H9 (cell line): ENCODE measurements around the gene SSRP1. TPM values are rescaled to one million over a fixed set of nuclear protein-coding genes. Genes with fewer than 3 reads are reported as not detected.

ENCODE experiments used
- DNase-seq: peaks from one replicate; pipeline ENCODE4 v3.0.0-alpha.2; 2017
- H2AFZ ChIP-seq: one replicate; pipeline ENCODE4 v1.6.1; 2013; ENCODE audit warnings: mild to moderate bottlenecking, low read length, control low read depth, moderate library complexity
- H2AK5ac ChIP-seq: 2 replicates; pipeline ENCODE4 v1.6.1; 2013; ENCODE audit warnings: low read length, control low read depth, mixed read lengths; ENCODE audit not compliant: insufficient read length
- H2BK120ac ChIP-seq: one replicate; pipeline ENCODE4 v1.6.1; 2013; ENCODE audit warnings: low read depth, mild to moderate bottlenecking, low read length, control low read depth, inconsistent platforms; ENCODE audit not compliant: poor library complexity, severe bottlenecking
- H2BK12ac ChIP-seq: 2 replicates; pipeline ENCODE4 v1.6.1; 2013; ENCODE audit warnings: low read length, control low read depth, mixed read lengths, low read depth; ENCODE audit not compliant: insufficient read length
- H2BK15ac ChIP-seq: 2 replicates; pipeline ENCODE4 v1.6.1; 2013; ENCODE audit warnings: low read depth, low read length, control low read depth
- H2BK20ac ChIP-seq: one replicate; pipeline ENCODE4 v1.6.1; 2013; ENCODE audit warnings: low read depth, mild to moderate bottlenecking, low read length, control low read depth, inconsistent platforms; ENCODE audit not compliant: poor library complexity, severe bottlenecking
- H2BK5ac ChIP-seq: 2 replicates; pipeline ENCODE4 v1.6.1; 2013; ENCODE audit warnings: low read length, control low read depth, mixed read lengths; ENCODE audit not compliant: insufficient read length
- H3K14ac ChIP-seq: 2 replicates; pipeline ENCODE4 v1.6.1; 2013; ENCODE audit warnings: low read length, control low read depth; ENCODE audit not compliant: insufficient read depth
- H3K18ac ChIP-seq: 2 replicates; pipeline ENCODE4 v1.6.1; 2013; ENCODE audit warnings: low read depth, mild to moderate bottlenecking, mixed read lengths, low read length, control low read depth; ENCODE audit not compliant: insufficient read length
- H3K23ac ChIP-seq: 2 replicates; pipeline ENCODE4 v1.6.1; 2013; ENCODE audit warnings: low read length, control low read depth, mixed read lengths, low read depth; ENCODE audit not compliant: insufficient read length
- H3K23me2 ChIP-seq: 2 replicates; pipeline ENCODE4 v1.6.1; 2013; ENCODE audit warnings: low read depth, mild to moderate bottlenecking, mixed read lengths, low read length, control low read depth; ENCODE audit not compliant: insufficient read length, poor library complexity, severe bottlenecking
- H3K27ac ChIP-seq: 2 replicates; pipeline ENCODE4 v1.5.1; 2013; ENCODE audit warnings: low read length, control low read depth, mixed read lengths, low read depth; ENCODE audit not compliant: insufficient read length
- H3K27me3 ChIP-seq: 2 replicates; pipeline ENCODE4 v1.6.1; 2013; ENCODE audit warnings: low read length, control low read depth, inconsistent platforms; ENCODE audit not compliant: insufficient read depth
- H3K4ac ChIP-seq: 2 replicates; pipeline ENCODE4 v1.6.1; 2013; ENCODE audit warnings: low read depth, mild to moderate bottlenecking, control low read depth, inconsistent platforms, low read length, moderate library complexity
- H3K4me1 ChIP-seq: 2 replicates; pipeline ENCODE4 v1.6.1; 2013; ENCODE audit warnings: low read length, control low read depth, inconsistent platforms; ENCODE audit not compliant: insufficient read depth
- H3K4me2 ChIP-seq: 2 replicates; pipeline ENCODE4 v1.6.1; 2013; ENCODE audit warnings: low read length, control low read depth, mixed read lengths; ENCODE audit not compliant: insufficient read length, insufficient read depth
- H3K56ac ChIP-seq: 2 replicates; pipeline ENCODE4 v1.6.1; 2013; ENCODE audit warnings: low read depth, mild to moderate bottlenecking, mixed read lengths, low read length, control low read depth; ENCODE audit not compliant: insufficient read length
- H3K79me1 ChIP-seq: 2 replicates; pipeline ENCODE4 v1.6.1; 2013; ENCODE audit warnings: low read depth, mild to moderate bottlenecking, moderate library complexity, low read length, control low read depth, inconsistent platforms; ENCODE audit not compliant: insufficient read depth, poor library complexity, severe bottlenecking
- H3K79me2 ChIP-seq: 2 replicates; pipeline ENCODE4 v1.6.1; 2013; ENCODE audit warnings: low read length, control low read depth, inconsistent platforms; ENCODE audit not compliant: insufficient read depth
- H3K9ac ChIP-seq: 2 replicates; pipeline ENCODE4 v1.6.1; 2013; ENCODE audit warnings: low read length, control low read depth, mixed read lengths; ENCODE audit not compliant: insufficient read length; ENCODE audit errors: extremely low read depth
- H3K9me3 ChIP-seq: one replicate; pipeline ENCODE4 v1.6.1; 2013; ENCODE audit warnings: low read depth, low read length, inconsistent platforms; ENCODE audit not compliant: control insufficient read depth
- H3T11ph ChIP-seq: one replicate; pipeline ENCODE4 v1.6.1; 2013; ENCODE audit warnings: mild to moderate bottlenecking, low read length, control low read depth, inconsistent platforms
- H4K20me1 ChIP-seq: one replicate; pipeline ENCODE4 v1.6.1; 2013; ENCODE audit not compliant: control insufficient read depth, insufficient read length, insufficient read depth
- H4K5ac ChIP-seq: 2 replicates; pipeline ENCODE4 v1.6.1; 2013; ENCODE audit warnings: low read depth, mild to moderate bottlenecking, mixed read lengths, low read length, control low read depth; ENCODE audit not compliant: insufficient read length
- H4K8ac ChIP-seq: replicated peaks from 2 replicates; pipeline ENCODE4 v1.6.1; 2013; ENCODE audit warnings: low read length, control low read depth, mixed read lengths, low read depth; ENCODE audit not compliant: insufficient read length
- H4K91ac ChIP-seq: 2 replicates; pipeline ENCODE4 v1.6.1; 2013; ENCODE audit warnings: low read depth, mild to moderate bottlenecking, moderate library complexity, mixed read lengths, low read length, control low read depth; ENCODE audit not compliant: insufficient read length
- H3K27ac Mint-ChIP-seq, 3 experiments: 2 replicates in 2 of 3; 3 replicates in 1 of 3; pipeline ENCODE4 v1.8.0; 2020 to 2021; ENCODE audit warnings: mixed read lengths in 3 of 3, mild to moderate bottlenecking in 1 of 3, moderate library complexity in 1 of 3
- H3K27me3 Mint-ChIP-seq: 2 replicates; pipeline ENCODE4 v1.8.0; 2021; ENCODE audit warnings: low read depth, mild to moderate bottlenecking, moderate library complexity, mixed read lengths
- H3K36me3 Mint-ChIP-seq, 3 experiments: 2 replicates in 2 of 3; 3 replicates in 1 of 3; pipeline ENCODE4 v1.8.0; 2020 to 2021; ENCODE audit warnings: low read depth in 3 of 3, mixed read lengths in 3 of 3; ENCODE audit not compliant: insufficient read depth in 1 of 3
- H3K4me1 Mint-ChIP-seq, 2 experiments: 2 replicates each; pipeline ENCODE4 v1.8.0; 2020; ENCODE audit warnings: mixed read lengths in 2 of 2
- H3K4me3 Mint-ChIP-seq, 2 experiments: 2 replicates in 1 of 2; 3 replicates in 1 of 2; pipeline ENCODE4 v1.8.0; 2020 to 2021; ENCODE audit warnings: mild to moderate bottlenecking in 2 of 2, mixed read lengths in 2 of 2, moderate library complexity in 1 of 2
- H3K9me3 Mint-ChIP-seq, 2 experiments: 2 replicates in 1 of 2; 3 replicates in 1 of 2; pipeline ENCODE4 v1.8.0; 2020; ENCODE audit warnings: mild to moderate bottlenecking in 2 of 2, mixed read lengths in 2 of 2, moderate library complexity in 1 of 2
- WGBS: extraction: QIAGEN DNeasy Blood & Tissue Kit; methylation state at CpG from one replicate; pipeline ENCODE4 v1.1.7; 2013; ENCODE audit warnings: missing lambda C conversion rate, low lambda C conversion rate, mixed read lengths; ENCODE audit not compliant: insufficient read length; ENCODE audit errors: extremely low coverage; 5-methylcytosine and 5-hydroxymethylcytosine counted together
- total RNA-seq: library from RNA; stranded (reverse); gene quantifications from 2 replicates; pipeline ENCODE4 v1.2.1, GENCODE V29; 2021
- TF ChIP-seq, protein P1 (sequence below): fragments of 200-600 bp; sonication (generic); conservative IDR thresholded peaks from 3 replicates; pipeline ENCODE4 v1.8.0; 2021; ENCODE audit warnings: antibody characterized with exemption, mild to moderate bottlenecking

SSRP1 gene
- total RNA-seq, 1 experiment from 2014 or later: 202 TPM

DNA sequence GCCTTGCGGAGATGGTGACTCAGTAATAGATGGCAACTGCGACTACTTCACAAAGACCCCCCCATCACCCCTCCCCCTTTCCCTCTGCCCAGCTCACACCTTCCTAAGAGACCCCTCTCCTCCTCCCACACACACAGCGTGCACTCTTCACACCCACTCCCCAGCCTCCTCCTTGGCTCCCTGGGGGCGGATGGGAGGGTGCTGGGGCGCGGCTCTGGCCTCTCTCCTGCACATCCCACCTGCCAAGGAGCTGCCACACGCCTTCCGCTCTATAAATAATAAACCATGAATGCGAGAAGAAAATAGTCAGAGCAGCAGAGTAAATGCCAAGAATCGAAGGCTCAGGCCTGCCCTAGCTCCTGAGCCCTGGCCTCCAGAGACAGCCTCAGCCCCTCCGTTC is 7.0 kb upstream of the SSRP1 start:
- no peaks in the 10 kb centered on the region for H3K9me3 Mint-ChIP-seq

More for the DNA sequence above, 7.0 kb upstream of the SSRP1 start:
- Histone ChIP-seq H2BK5ac (no peak overlapping the region), H3K56ac (no peak overlapping the region), H2BK120ac (no peak overlapping the region), H3K4ac (no peak overlapping the region), H2AK5ac (no peak overlapping the region), H2BK15ac (no peak overlapping the region), H3K9ac (no peak overlapping the region), H4K5ac (no peak overlapping the region), H3K23ac (no peak overlapping the region), H2BK20ac (no peak overlapping the region), H3K18ac (no peak overlapping the region), H3K9me3 (no peaks in the 10 kb centered on the region), H3K4me1 (0 out of 2 replicates have a peak, but pooled peaks cover 3% of the 10 kb centered on the region), H3T11ph (no peak overlapping the region), H2BK12ac (no peak overlapping the region), H3K23me2 (no peaks in the 10 kb centered on the region), H3K79me1 (no peaks in the 10 kb centered on the region), H3K27me3 (no peaks in the 10 kb centered on the region), H3K79me2 (no peaks in the 10 kb centered on the region), H3K27ac (no peak overlapping the region), H3K14ac (no peak overlapping the region), H4K20me1 (no peaks in the 10 kb centered on the region), H4K91ac (no peak overlapping the region), H3K4me2 (no peak overlapping the region), H2AFZ (no peak overlapping the region), H4K8ac (no peak overlapping the region)
- Mint-ChIP-seq H3K4me3 (peak overlapping the region in 1 of 2 experiments; percentile 12; a peak in 2 of 5 replicates), H3K27me3 (peaks cover 33% of the 10 kb centered on the region), H3K27ac (no peak overlapping the region), H3K36me3 (no peaks in the 10 kb centered on the region), H3K4me1 (peaks cover 46 to 58% of the 10 kb centered on the region in 2 experiments)
- TF ChIP-seq, protein P1, sequence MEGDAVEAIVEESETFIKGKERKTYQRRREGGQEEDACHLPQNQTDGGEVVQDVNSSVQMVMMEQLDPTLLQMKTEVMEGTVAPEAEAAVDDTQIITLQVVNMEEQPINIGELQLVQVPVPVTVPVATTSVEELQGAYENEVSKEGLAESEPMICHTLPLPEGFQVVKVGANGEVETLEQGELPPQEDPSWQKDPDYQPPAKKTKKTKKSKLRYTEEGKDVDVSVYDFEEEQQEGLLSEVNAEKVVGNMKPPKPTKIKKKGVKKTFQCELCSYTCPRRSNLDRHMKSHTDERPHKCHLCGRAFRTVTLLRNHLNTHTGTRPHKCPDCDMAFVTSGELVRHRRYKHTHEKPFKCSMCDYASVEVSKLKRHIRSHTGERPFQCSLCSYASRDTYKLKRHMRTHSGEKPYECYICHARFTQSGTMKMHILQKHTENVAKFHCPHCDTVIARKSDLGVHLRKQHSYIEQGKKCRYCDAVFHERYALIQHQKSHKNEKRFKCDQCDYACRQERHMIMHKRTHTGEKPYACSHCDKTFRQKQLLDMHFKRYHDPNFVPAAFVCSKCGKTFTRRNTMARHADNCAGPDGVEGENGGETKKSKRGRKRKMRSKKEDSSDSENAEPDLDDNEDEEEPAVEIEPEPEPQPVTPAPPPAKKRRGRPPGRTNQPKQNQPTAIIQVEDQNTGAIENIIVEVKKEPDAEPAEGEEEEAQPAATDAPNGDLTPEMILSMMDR: no peak
- WGBS: no CpG with 5 or more reads among the region's 11 CpGs
- DNase-seq: no peak
